Activated CD8-positive, alpha-beta memory T cell treated with anti-CD3 and anti-CD28 coated beads for 48 hours (primary cell): ENCODE results near the gene ZNF664.

ENCODE experiments used
- DNase-seq, 3 experiments: peaks; one replicate each; pipeline ENCODE4 v3.0.0-alpha.2; 2020; ENCODE audit warnings: low read depth in 2 of 3, low spot score in 2 of 3

The ZNF664 gene

GRCh38 chr12:123987022-123987421 is 14.0 kb downstream of the ZNF664 start:
- DNase-seq: no peak

DNA sequence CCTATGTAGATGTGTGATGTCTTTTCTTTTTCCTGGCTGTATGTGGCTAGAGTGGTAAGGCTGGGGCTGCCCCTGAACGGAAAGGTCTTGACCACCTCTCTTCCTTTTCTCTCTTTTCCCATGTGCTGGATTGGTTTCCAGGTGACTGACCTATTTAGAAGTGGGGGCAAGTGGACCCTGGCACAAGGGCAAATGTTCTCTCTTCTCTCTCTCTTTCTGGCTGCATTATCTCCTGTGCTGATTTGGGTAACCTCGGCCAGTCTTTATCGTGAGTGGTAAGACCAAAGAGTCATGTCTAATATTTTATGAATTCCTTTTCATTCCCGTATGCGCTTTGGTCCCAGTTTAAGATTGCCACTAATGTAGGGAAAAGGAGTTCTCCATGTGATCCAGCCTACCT is 16.2 kb downstream of the ZNF664 start:
- no peak for DNase-seq

DNA sequence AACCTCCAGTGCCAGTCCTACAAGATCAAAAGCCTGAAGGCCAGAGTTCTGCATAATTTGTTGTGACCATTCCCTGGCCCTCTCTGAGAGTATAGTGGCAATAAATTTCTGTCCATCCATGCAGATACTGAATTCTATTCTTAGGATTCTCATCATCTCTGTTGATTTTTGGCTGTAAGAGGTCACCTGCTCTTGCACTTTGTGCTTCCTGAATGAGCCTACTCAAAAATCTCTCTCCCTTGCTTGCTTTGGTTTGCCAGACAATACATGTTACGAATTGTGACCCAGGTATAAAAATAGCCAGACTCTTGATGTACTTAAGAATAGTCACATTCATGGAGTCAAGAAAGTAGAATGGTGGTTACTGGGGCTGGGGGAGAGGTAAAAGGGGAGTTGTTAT is 16.7 kb downstream of the ZNF664 start:
- DNase-seq: no peak

GRCh38 chr12:123990511-123990910 is 17.5 kb downstream of the ZNF664 start:
- DNase-seq: no peak

DNA sequence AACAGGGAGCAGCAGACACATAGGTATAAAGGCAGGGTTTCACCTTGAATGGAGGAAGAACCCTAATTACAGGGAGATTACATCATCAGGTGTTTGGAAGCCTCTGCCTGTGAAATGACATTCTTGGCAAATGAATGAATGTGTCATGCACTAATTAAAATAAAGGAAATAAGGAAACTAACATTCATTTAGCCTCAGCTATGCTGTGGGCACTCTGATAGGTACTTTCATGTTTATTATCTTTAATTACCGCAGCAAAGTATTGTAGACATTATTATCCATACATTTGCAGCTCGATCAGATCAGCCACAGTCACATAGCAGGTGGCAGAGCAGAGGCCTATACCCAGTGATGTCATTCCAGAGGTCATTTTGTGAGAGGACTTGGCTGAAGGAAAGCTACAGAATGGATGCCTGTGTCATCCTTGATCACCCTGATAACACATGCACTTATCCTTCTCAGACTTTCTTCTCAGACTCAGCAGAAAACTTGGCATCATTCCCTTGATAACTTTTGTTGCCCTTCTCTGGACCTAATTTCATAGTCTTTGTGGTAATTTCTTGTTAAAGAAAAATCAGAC is 18.4 kb downstream of the ZNF664 start:
- DNase-seq: no peak

- no peak for DNase-seq
Measured at GRCh38 chr12:123992118-123992825, 19.3 kb downstream of the ZNF664 start.

DNA sequence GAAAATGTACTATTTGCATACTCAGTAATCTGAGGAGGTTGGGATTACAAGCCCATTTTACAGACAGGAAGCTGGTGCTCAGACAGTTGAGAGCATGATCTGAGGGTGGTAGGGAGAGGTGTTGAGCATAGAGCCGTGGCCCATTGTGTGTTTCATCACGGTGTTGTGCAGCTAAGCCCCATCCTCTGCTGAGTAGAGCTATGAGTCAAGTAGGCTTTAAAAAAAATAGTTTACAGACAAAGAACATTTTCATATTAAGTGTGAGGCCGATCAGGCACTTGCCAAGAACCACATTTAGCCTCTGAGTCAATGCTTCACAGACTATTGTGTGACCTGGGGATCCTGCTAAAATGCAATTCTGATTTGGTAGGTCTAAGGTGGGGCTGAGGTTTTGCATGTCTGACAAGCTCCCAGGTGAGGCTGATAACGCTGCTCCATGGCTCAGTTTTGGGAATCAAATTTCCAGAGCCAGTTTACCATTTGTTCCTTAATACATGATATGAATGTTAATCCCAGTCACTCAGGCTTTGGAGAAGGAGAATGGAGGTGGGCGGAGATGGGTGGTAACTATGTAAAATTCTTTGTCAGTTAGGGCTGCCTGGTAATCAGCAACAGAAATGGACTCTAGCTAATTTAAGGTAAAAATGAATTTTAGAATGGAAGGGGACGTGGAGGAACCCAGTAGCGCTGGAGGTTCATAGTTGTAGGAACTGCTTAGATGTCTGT is 22.2 kb downstream of the ZNF664 start:
- no peak for DNase-seq

DNA sequence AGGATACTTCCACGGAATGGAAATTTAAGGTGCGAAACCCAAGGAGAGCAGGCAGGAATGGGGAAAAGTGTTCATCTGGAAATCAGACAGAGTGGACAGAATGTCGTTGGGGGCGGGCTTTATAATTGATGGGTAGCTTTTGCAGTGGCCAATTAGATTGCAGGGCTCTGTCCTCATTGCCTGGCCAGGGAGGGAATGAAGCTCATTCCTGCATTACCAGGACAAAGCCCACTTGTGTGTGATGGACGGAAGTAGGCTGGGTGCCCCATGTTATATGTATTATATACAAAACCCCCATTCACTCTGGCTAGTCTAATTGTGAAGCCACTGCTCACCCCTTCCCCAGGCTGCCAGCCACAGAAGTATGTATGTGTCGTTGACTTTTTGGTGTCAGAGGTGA is 23.6 kb downstream of the ZNF664 start:
- DNase-seq: no peak

DNA sequence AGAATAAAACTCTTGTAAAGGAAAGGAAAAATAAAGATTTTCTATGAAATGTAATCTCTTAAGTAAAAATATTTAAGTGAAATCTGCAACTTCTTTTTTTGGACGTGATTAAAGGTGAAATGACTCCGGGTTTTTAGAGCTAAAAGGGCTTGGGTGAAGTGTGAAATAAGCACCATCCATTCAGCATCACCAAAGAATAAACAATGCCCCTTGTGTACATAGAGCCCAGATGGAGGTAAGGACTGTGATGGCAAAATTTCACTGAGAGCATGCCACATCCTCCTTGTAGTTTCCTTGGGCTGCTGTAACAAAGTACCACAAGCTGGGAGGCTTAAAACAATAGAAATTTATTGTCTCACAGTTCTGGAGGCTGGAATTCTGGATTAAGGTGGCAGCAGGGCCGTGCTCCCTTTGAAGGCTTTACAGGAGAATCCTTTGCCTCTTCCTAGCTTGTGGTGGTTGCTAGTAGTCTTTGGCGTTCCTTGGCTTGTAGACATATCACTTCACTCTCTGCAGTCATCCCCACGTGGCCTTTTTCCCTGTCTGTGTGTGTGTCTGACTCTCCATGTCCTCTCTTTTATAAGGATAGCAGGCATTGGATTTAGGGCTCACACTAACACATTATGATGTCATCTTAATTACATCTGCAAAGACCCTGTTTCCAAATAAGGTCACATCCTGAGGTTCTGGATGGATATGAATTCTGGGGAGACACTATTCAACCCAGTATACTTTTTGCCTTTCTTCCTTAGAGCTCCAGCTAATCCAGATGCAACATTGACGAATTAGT is 24.2 kb downstream of the ZNF664 start:
- no peak for DNase-seq

DNA sequence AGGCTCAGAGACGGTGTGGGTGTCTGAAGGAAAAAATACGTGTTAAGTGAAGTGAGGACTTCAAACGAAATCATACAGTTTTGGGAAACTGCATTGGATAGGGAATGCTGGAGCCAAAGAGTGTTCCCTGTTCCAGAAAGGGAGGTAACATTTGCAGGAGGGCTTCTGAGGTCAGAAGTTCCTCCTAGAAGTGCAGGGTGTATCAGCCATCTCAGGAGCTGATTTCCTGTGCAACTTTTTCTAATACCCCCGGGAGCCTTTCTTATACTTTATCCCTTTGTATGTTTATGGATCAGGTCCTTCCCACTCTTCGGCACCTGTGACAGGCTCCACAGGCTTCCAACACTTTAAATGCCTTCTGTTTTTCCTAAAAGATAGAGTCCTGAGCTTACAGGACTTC is 24.9 kb downstream of the ZNF664 start:
- no peak for DNase-seq

DNA sequence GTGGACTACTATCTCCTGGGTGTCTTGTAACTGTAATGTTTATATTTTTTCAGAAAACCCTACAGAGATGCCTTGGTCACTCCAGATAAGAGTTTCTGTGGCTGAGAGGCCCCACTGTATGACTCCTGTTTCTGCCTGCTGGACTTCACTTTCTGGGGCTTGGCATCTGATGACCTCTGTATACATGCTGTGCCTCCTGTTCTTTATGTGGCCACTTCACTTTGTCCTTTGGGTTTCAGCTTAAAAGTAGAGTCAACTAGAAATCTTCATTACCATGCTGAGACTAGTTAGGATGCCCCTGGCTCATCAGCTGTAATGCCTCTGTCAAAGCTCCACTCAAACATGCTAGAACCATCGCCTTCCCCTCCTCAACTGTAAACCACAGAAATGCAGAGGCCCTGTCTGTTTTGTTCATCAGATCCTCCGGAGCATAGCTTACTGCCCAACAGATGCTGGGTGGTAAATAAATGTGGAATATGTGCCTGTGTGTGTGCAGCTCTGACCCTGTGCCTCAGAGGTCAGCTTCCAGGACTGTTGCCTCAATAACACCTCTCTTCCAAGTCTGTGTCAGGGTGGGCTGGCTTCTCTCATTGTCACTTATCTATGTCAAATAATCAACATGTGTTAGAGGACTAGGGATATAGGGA is 25.5 kb downstream of the ZNF664 start:
- no peak for DNase-seq

- DNase-seq: no peak
Measured at GRCh38 chr12:123998991-123999359, 26.0 kb downstream of the ZNF664 start.

DNA sequence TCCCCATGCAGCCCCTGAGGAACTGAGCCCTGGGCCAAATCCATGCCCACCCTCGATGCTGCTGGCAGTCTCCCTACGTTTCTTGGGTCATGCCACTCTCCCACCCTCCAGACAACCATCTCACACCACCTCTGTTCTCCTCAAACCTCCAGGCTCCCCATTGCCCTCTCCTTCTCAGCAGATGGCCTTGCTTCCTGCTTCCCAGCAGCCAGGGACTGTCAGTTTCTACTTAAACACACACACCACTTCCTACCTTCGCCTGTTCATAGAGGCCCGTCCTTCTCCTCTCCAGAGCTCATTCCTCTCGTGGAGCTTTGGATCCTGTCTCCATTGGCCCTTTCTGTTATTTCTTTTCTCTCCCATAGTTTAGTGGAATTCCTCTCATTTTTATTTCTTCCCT is 27.1 kb downstream of the ZNF664 start:
- no peak for DNase-seq

GRCh38 chr12:124001343-124001742 is 28.3 kb downstream of the ZNF664 start:
- DNase-seq: no peak

DNA sequence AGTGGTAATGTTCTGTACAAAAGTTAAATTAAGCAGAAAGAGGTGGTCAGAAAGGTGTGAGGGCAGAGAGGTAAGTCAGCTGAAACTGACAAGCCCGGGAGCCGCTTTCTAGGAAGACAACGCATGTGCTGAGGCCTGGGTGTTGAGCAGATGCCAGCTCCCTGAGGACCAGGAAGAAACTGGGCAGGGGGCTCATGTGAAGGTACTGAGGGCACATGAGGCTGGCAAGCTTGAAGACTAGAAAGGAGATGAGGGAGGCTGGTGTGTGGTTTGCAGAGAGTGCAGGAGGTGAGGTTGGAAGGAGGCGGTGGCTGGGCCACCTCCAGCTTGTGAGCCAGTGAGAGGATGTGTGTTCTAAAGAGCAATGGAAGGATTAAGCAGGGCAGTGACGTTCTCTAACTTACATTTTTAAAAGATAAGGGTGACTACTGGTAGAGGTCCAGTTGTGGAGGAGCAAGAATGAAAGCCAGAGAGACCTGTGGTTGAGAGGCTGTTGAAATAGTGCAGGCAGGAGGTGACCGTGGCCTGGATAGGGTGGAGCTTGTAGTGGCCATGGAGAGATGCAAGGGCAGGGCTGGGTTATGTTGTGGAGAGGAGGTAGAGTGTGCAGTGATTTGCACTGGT is 29.1 kb downstream of the ZNF664 start:
- no peak for DNase-seq

DNA sequence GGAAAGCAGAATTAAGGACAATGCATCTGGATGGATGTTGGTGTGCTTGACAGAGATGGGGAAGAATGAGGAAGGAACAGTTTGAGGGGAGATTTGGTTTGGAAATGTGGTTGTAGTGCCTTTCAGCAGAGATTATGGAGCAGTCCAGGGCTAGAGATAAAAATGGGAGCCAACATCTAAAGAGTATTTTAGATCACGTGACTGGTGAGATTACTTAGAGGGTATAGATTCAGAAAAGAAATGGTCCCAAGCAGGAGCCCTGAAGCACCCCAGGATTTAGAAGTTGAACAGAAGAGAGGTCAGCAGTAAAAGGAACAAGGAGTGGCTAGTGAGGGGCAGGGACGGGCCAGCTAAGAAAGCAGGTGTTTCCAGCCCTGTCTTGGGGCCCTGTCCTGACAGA is 29.6 kb downstream of the ZNF664 start:
- DNase-seq: no peak

DNA sequence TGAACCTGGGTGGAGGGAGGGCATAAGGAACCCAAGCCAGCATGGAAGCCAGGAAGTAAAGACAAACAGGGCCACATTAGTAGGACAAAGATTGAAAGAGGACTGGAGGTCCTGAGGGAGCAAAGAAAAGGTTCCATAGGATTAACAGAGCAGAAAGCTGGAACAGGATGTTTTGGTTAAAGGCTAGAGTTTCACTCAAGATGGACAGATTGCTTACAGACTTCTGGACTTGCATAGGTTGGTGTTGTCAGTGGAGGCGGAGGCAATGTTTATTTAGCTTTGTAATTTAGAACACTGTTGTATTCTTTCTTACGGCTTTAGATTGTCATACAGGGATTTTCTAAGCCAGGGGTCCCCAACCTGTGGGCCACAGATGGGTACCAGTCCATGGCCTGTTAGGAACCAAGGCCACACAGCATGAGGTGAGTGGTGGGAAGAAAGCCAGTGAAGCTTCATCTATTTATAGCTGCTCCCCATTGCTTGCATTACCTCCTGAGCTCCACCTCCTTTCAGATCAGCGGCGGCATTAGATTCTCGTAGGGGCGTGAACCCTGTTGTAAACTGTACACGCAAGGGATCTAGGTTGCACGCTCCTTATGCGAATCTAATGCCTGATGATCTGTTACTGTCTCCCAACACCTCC is 31.3 kb downstream of the ZNF664 start:
- no peak for DNase-seq

GRCh38 chr12:124006085-124006845 is 33.2 kb downstream of the ZNF664 start:
- DNase-seq: no peak

GRCh38 chr12:124006846-124007713 is 34.1 kb downstream of the ZNF664 start:
- DNase-seq: no peak
